CD4-positive, alpha-beta T cell treated with Interleukin-4 for 1 hour (primary cell): Measurements from ENCODE around the gene KATNA1.

Source experiments
- DNase-seq, 2 donors: peaks; one replicate each; pipeline ENCODE4 v3.0.0-alpha.2; 2020 to 2022

The KATNA1 gene

GRCh38 chr6:149600508-149600907 is 48.0 kb downstream of the KATNA1 start:
- DNase-seq, result no peak

GRCh38 chr6:149593408-149593807 is 55.1 kb downstream of the KATNA1 start:
- DNase-seq, result no peak

- DNase-seq, result no peak
These were observed 55.5 kb downstream of the KATNA1 start for GRCh38 chr6:149592983-149593382.

- DNase-seq, result no peak
These were observed 62.4 kb downstream of the KATNA1 start for GRCh38 chr6:149586149-149586548.

GRCh38 chr6:149581349-149581748 is 67.2 kb downstream of the KATNA1 start:
- no peak for DNase-seq

- DNase-seq, result no peak
These were observed 67.6 kb downstream of the KATNA1 start for GRCh38 chr6:149580880-149581279.

- no peak for DNase-seq
These were observed 80.4 kb downstream of the KATNA1 start for GRCh38 chr6:149567945-149568585.

GRCh38 chr6:149567194-149567586 is 81.3 kb downstream of the KATNA1 start:
- peak in 1 of 2 donors; percentile 21 for DNase-seq

- peak; percentile 35 to 38 for DNase-seq
These were observed 81.9 kb downstream of the KATNA1 start for GRCh38 chr6:149566410-149567193.

- peak; percentile 96 to 97 for DNase-seq
These were observed 82.7 kb downstream of the KATNA1 start, which contains the start of gene GINM1 for GRCh38 chr6:149565527-149566409. Gene GINM1 (plus strand): TSS chr6:149566375. CDS start chr6:149566415, 40 bp downstream.

- no peak for DNase-seq
These were observed 84.6 kb downstream of the KATNA1 start for GRCh38 chr6:149563928-149564325.

- DNase-seq, result no peak
These were observed 85.1 kb downstream of the KATNA1 start for GRCh38 chr6:149563203-149563927.

- DNase-seq, result peak in 1 of 2 donors; percentile 28
These were observed 87.8 kb downstream of the KATNA1 start for GRCh38 chr6:149560736-149561135.

- no peak for DNase-seq
These were observed 89.1 kb downstream of the KATNA1 start for GRCh38 chr6:149559389-149559788.

- no peak for DNase-seq
These were observed 90.5 kb downstream of the KATNA1 start for GRCh38 chr6:149558029-149558428.

GRCh38 chr6:149551920-149552319 is 96.6 kb downstream of the KATNA1 start:
- no peak for DNase-seq

GRCh38 chr6:149545754-149546471 is 102.6 kb downstream of the KATNA1 start, which contains the start of gene PPIL4:
Gene PPIL4 (minus strand): TSS chr6:149546043. CDS start chr6:149546005, 38 bp downstream.
- peak; percentile 96 for DNase-seq

GRCh38 chr6:149545258-149545753 is 103.2 kb downstream of the KATNA1 start:
- DNase-seq, result peak; percentile 88 to 89
